Measurements from ENCODE around the gene CBLB.

Gene CBLB

DNA sequence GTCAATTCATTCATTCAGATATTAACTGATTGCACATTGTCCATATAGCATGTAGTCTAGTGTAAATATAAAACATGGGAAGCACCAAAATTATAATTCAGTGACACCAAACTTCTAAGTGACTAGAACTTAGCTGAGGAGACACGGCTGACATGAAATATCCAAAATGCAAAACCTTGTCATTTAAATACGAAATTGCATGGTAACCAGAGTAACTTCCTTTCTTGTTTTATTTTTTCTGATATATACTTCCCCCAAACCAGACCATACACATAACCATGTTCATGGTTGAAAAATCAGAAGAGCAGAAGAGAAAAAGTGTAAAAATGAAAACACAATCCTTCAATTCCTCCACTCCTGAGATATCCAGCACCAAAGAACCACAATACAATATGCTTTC, 38.0 kb downstream of the CBLB start:
- TF ChIP-seq, protein P1, sequence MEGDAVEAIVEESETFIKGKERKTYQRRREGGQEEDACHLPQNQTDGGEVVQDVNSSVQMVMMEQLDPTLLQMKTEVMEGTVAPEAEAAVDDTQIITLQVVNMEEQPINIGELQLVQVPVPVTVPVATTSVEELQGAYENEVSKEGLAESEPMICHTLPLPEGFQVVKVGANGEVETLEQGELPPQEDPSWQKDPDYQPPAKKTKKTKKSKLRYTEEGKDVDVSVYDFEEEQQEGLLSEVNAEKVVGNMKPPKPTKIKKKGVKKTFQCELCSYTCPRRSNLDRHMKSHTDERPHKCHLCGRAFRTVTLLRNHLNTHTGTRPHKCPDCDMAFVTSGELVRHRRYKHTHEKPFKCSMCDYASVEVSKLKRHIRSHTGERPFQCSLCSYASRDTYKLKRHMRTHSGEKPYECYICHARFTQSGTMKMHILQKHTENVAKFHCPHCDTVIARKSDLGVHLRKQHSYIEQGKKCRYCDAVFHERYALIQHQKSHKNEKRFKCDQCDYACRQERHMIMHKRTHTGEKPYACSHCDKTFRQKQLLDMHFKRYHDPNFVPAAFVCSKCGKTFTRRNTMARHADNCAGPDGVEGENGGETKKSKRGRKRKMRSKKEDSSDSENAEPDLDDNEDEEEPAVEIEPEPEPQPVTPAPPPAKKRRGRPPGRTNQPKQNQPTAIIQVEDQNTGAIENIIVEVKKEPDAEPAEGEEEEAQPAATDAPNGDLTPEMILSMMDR (IDR thresholded peaks at IDR 0.05; ENCODE audit: insufficient read depth, low read depth, low read length, missing control alignments): no peak
- no peak overlapping the region for H3K4me3 ChIP-seq (ENCODE audit: low read depth, low read length)
- no peak for DNase-seq (ENCODE audit: low read depth)

DNA sequence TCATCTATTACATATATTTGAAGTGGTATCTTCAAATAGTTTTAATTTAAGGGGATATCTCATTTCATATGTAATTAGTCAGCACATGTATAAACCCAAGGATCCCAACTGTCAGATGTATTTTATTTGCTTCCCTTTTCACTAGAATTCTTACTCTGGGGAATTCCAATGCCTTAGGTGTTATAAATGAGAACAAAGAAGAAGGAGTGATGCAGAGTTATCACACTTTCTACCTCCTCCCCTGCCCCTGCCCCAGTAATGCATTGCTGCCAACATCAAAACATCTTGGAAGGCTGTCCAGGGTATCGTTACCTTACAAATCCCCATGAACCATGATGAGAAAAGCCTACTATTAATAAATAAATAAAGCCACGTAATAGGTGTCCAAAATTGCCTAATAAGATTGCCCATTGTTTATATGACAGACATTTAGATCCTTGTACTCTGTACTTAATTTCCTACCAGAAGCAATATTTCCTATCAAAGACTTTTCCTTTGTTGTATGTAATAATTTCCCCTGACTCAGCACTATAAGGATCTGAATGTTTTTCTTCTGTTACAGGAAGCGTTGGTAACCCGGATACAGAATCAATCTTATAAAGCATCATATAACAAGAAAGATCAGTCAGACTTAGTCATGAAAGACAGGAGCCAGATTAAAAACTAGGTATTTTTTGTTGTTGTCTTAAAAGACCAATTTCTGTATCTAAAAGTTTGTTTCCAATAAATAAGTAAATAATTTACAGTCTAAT, 38.8 kb downstream of the CBLB start:
- DNase-seq (ENCODE audit: low read depth): no peak
- H3K4me3 ChIP-seq (ENCODE audit: low read depth, low read length): no peak overlapping the region
- TF ChIP-seq, protein P1 (IDR thresholded peaks at IDR 0.05; ENCODE audit: insufficient read depth, low read depth, low read length, missing control alignments): no peak

DNA sequence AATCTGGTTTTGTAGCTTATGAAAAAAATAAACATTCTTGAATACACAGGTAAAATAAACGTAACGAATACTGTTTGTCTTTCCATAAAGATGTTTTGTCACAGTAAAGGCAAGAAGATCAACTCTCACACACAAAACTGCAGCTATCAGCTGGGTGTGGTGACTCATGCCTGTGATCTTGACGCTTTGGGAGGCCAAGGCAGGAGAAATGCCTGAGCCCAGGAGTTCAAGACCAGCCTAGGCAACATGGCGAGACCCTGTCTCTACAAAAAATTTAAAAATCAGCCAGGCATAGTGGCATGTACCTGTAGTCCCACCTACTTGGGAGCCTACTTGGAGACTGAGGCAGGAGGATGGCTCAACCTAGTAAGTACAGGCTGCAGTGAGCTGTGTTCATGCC, 39.6 kb downstream of the CBLB start:
- TF ChIP-seq, protein P1 (IDR thresholded peaks at IDR 0.05; ENCODE audit: insufficient read depth, low read depth, low read length, missing control alignments): no peak
- DNase-seq (ENCODE audit: low read depth): no peak
- no peak overlapping the region for H3K4me3 ChIP-seq (ENCODE audit: low read depth, low read length)

DNA sequence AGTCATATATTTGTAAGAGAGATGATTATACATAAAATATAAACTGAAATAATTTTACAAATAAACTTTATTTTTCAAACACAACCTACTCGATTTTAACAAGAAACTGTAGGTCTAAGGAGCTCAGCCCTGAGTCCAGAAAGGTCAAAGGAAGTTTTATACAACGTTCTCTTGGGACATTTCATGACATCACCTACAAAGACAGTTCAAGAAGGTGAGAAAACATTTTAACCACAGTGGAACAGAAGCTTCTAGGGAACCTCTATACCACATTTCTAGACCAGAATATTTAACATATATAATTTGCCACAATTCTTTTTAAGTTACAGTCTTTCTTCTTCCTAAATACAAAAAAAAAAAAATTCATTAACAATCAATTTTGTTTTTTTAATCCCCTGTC, 40.1 kb downstream of the CBLB start:
- H3K4me3 ChIP-seq (ENCODE audit: low read depth, low read length): no peak overlapping the region
- TF ChIP-seq, protein P1 (IDR thresholded peaks at IDR 0.05; ENCODE audit: insufficient read depth, low read depth, low read length, missing control alignments): no peak
- peak; percentile 39 for DNase-seq (ENCODE audit: low read depth)

DNA sequence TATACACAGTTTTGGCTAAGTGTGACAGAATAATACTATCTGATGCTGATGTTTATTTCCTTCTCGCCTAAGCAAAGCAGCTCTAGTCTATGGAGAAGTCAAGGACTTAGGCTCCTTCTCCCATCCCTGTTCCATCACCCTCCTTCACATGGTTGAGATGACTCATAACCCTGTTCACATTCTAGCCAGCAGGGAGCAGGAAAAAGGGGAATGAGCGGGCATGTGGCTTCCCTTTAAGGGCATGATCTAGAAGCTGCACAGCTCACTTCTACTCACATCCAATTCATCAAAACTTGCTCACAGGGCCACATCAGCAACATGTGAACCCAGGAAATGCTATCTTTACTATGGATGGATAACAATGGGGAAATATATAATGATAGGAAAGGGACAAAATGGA, 40.9 kb downstream of the CBLB start:
- no peak overlapping the region for H3K4me3 ChIP-seq (ENCODE audit: low read depth, low read length)
- DNase-seq (ENCODE audit: low read depth): no peak
- TF ChIP-seq, protein P1 (IDR thresholded peaks at IDR 0.05; ENCODE audit: insufficient read depth, low read depth, low read length, missing control alignments): no peak

DNA sequence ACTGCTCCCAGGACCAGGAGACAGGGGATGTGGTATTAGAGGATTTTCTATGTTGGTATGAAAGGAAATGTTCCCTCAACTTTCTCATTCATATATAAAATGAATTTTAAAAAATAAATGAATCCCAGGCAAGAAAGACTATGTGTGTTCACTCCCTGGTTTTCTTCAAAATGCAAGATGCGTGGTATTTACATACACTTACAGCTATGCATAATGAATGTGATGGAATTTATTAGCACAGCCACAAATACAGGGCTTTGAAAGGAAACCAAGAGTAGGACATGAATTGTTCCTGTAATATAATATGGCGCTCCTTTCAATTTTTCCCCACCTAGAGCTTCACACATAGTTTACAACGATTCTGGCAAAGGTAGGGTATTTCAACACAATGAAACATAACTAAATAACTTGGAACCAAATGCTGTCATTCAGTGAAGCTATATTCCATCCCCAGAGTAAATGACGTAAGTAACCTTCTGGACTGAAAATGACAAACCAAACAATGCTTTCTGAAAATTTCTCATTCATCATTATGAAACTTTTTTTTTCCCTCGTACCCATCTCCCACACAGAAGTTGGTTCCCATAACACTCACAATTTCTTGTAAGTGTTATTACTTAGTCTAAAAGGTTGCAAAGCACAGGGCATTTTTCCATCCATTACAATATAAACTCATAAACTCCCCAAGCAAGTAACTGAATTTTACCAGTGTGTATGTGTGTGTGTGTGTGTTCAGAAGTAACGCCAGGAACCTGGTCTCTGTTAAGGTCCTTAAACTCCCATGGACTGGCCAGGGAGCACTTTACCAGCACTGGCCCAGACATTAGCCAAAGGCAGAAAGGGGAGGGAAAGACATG, 41.8 kb downstream of the CBLB start:
- peak; percentile 65 for DNase-seq (ENCODE audit: low read depth)
- H3K4me3 ChIP-seq (ENCODE audit: low read depth, low read length): no peak overlapping the region
- TF ChIP-seq, protein P1 (IDR thresholded peaks at IDR 0.05; ENCODE audit: insufficient read depth, low read depth, low read length, missing control alignments): no peak
